Colon (tissue), 2 donors: Measurements from ENCODE around the gene FMR1.
A peak's percentile ranks its signal among the peaks of the same experiment; 100 is the strongest.

Experiments used
- FAIRE-seq: peaks from 2 replicates; lab custom pipeline; 2012; peaks lifted over from hg19 to GRCh38; lab: Jason Lieb, UNC
- donor health status: control.
- donor health status: control.

Gene FMR1

DNA sequence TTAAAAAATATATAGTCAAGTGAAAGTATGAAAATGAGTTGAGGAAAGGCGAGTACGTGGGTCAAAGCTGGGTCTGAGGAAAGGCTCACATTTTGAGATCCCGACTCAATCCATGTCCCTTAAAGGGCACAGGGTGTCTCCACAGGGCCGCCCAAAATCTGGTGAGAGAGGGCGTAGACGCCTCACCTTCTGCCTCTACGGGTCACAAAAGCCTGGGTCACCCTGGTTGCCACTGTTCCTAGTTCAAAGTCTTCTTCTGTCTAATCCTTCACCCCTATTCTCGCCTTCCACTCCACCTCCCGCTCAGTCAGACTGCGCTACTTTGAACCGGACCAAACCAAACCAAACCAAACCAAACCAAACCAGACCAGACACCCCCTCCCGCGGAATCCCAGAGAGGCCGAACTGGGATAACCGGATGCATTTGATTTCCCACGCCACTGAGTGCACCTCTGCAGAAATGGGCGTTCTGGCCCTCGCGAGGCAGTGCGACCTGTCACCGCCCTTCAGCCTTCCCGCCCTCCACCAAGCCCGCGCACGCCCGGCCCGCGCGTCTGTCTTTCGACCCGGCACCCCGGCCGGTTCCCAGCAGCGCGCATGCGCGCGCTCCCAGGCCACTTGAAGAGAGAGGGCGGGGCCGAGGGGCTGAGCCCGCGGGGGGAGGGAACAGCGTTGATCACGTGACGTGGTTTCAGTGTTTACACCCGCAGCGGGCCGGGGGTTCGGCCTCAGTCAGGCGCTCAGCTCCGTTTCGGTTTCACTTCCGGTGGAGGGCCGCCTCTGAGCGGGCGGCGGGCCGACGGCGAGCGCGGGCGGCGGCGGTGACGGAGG is at the start of gene FMR1:
Gene FMR1, plus strand, starts transcription at position 728 of the 831 bp plus-strand sequence. CDS start 261 bp downstream, outside the sequence.
- no peak for FAIRE-seq

DNA sequence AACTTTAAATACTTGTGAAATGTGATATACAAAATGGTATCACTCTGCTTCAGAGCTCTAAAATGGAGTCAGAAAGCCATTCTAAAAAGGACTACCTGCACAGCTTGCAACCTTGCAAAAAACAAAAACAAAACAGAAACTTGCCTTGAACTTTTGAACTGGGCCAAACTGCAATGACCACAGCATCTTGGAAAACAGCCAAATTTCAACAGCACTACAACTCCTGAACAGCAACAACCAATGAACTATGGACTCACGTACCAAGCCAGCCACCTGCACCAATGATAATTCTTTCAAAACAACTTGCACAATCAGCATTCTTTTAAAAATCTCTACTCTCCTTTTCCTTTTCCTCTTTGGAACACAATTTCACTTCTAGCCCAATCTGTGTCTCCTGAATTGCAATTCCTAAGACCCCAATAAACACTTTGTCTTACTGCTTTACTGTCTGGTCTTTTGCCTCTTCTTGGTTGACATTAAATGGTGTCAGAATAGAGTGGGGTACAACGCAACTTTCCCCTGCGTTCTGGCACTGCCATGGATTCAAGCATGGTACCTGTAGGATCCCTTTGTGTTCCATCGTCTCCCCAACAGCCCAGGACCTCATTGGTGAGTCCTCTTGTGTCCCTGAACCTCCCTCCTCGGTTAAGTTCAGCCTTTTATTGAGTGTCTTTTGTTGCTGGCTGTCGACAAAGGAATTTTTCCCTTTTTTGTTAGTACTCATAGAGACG is 35.7 kb upstream of the FMR1 start:
- FAIRE-seq: peak; percentile 78

DNA sequence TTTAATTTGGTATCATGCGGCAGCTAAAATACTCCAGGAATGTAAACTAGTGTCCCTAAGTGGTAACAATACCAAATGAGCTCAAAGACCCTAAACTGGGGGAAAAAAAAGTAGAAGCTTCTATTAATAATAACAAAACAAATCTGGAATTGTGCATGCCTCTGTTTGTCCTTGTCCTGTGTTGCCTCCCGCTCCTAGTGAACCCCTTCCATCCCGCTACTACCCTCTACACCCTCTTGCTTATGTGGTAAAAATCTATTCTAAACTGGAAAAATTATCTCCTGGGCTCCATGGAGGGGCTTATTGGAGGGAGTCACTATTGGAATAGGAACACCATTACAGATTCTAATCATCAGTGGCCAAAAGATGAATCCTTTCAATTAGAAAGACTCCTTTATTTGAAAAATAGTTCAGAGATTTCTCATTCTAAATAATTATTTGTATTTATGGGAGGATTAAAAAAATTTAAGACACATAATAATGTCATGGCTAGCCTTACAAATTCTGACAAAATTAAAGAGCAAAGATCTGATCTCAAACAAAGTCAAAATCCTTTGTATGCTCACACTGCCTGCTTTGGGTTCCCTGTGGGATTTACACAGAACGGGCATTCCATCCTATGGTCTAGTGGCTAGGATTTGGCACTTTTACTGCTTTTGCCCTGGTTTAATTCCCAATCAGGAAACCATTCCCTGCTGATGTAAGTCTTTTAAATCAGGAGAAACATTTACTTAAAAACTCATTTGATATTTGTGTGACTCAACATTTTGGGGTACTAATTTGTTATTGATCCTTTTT is 34.7 kb upstream of the FMR1 start:
- peak; percentile 10 for FAIRE-seq

DNA sequence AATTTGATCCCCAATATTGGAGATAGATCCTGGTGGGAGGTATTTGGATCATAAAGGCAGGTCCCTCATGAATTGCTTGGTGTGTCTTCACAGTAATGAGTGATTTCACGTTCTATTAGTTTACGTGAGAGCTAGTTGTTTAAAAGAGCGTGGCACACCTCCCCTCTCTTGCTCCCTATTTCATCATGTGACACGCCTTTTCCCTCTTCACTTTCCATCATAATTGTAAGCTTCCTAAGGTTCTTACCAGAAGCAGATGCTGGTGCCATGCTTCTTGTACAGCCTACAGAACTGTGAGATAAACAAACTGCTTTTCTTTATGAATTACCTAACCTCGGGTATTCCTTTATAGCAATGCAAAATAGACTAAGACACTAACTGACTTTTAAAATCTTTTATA is 34.0 kb upstream of the FMR1 start:
- FAIRE-seq: no peak

DNA sequence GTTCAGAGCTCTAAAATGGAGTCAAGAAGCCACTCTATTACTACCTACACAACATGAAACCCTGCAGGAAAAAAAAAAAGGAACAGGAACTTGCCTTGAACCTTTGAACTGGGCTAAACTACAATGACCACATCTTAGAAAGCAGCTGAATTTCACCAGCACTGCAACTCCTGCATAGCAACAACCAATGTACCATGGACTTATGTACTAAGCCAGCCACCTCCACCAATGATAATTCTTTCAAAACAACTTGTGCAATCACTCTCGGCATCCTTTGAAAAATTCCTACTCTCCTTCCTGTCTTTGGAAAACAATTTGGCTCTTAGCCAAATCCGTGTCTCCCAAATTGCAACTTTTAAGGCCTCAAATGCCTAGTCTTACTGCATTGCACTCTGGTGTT is 26.8 kb upstream of the FMR1 start:
- no peak for FAIRE-seq

DNA sequence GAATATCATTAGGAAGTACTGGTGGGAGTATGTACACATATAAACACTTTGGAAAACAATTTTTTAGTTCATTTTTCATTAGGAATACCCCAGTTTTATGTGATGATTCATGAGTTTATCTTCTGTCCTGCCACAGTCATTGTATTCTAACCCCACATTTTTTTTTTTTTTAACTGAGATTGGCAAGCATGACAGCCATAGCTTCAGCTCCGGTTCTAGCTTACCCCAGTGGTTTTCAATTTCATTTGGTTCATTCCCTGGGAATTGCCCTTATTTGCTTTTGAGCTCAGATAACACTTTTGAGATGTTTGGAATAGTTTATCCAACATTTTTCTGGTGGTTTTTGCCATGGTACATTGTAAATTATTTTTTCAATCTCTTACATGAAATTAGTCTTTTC is 21.0 kb upstream of the FMR1 start:
- no peak for FAIRE-seq

DNA sequence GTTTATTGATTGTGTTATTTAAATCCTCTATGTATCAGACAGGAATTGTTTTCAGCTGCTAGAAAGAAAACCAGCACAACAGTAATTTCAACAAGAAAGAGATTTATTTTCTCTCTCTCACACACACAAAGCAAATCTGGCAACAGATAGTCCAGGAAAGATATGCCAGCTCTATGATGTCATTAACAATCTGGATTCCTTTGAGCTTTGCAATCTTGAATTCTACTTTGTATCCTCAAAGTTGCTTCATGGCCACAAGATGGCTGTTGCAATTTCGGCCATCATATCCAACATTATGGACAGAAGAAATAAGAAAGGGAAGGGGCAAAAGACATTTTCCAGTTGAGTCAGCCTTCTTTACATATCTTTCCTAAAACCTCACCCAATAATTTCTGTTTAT is 19.8 kb upstream of the FMR1 start:
- FAIRE-seq: no peak

DNA sequence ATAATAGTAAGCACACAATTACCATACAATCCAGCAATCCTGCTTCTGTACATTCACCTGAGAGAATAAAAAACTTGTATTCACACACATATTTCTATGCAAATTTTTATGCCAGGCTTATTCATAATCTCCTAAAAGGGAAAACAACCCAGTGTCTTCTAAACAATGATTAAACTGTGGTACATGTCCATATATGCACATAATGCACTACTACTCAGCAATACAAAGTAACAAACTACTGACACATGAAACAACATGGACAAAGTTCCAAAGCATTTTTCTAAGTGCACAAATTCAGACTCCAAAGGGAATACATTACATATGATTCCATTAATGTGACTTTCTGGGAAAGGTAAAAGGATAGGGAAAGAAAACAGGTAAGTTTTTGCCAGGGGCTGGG is 18.0 kb upstream of the FMR1 start:
- FAIRE-seq: peak; percentile 61

DNA sequence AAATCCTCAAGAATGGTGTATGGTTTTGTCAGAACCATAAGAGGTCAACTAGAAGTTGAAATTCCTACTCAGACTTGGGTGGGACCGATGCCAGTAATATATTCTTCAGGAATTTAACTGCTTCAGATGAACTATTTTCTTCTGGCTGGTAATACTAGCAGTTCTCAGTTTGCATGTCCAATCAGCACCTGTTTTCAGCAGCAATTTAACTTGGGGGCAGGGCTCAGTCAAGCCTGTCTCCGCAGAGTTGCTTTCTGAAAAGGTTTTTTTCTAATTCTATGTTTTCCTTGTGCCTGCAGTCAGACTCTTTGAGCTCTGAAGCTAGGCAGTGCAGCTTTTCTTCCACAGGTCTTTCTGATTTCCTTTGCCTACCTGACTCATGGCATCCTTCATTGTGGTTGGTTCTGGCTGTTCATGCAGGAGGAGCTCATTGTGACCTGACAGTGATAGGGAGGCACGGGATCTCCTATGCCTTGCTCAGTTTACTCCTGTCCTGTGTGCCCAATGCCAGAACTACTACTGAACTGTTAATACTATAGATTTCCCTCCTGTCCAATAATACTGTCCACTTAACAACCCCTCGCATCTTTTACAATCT is 17.3 kb upstream of the FMR1 start:
- FAIRE-seq: no peak

DNA sequence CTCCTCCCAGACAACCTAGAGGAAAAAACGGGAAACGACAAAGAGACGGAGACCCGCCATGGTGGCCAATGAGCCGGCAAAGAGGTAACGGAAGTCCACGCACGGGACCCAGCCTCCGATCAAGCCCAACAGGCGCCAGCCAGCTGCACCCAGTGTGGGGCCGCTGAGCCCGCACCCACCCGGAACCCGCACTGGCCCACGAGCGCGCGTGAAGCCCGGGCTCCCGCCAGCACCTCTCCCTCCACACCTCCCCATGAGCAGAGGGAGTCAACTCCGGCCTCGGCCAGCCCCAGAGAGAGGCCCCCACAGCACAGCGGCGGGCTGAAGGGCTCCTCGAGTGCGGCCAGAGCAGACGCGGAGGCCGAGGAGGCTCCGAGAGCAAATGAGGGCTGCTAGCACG is 14.6 kb upstream of the FMR1 start:
- FAIRE-seq: no peak

DNA sequence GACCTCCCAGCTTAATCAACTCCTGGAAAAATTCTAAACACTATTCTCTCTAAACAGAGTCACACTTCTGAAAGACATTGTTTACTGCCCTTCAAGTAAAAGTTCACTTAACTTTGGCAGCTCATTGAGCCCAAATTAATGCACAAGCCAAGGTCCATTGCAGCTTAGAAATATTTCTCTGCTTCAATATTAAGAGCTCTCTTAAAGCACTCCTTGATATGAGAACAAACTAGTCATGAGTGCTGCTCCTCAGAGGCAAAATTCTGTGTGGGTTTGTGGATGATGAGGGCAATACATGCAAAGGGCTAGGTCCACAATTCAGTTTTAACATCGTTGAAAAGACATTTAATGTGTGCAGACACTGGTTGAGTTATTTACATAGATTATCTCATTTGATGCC is 12.8 kb upstream of the FMR1 start:
- peak; percentile 43 for FAIRE-seq

DNA sequence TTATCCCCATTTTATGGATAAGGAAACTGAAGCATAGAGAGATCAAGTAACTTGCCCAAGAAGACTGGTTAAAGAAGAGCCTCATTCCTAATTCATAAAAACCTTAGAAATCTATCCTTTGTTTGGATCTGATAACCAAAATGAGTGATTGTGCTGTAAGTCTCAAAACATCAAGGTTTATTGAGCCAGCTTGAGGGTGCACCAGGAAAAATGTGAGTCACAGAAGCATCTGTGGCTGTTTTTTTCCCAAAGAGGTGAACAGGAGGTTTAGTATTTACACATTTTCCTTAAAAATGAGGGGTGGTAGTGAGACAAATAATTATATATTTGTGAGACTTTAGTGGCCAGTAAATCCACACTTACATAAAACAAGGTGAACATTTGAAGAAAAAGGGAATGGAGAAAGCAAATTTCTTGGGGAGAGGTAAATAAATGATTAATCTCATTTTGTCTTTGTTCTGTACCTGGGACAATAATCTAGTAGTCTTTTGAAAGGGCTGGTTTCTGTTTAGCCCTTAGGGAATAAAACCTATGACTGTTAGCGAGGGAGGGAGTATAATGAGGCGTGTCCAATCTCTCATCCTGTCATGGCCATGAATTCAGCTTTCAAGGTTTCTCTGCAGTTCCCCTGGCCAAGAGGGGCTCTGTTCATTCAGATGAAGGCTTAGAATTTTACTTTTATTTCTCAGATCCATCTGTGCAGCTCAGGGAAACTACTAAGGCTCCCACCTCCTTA is 12.2 kb upstream of the FMR1 start:
- no peak for FAIRE-seq

DNA sequence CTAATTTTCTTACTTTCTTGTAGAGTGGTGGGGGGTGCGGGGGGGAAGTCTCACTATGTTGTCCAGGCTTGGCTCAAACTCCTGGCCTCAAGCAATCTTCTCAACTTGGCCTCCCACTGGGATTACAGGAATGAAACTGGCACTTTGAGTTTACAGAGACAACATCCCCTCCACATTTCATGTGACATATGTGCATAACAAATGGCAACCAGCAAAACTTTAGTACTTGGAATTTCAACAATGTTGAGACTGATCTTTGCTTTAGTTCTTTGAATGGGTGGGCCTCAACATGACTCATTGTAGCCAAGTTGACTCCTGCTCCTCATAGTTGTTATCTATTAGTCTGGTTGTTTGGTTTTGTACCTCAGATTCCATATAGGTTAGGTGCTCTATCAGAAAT is 11.4 kb upstream of the FMR1 start:
- no peak for FAIRE-seq

DNA sequence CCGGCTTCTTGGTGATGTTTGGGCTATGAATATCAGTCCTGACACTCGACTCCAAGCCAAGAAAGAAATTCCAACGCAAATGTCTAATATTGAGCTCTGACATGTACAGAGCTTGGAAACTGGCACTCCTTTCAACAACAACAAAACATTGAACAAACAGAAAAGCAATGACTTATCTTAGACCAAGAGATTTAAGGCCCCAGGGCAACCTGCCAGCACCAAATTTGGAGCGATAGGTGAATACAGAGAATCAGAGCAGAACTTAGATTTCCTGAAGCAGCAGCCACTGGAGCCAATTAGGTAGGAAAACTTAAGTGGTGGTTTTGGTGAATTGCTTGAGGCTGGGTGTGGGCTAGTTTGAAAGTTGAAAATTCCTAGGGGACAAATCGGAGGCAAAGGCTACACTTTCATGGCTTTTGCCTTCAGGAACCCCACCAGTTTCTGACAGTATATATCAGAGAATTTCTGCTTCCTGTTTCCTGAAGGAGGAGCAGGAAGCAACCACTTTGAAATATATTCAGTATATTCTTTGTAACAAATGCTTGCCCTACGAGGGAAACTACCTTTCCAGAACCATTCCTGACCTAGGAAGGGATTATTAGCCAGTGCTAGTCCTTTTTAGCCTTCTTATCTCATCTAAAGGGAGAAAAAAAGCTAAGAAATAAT is 10.1 kb upstream of the FMR1 start:
- FAIRE-seq: no peak

DNA sequence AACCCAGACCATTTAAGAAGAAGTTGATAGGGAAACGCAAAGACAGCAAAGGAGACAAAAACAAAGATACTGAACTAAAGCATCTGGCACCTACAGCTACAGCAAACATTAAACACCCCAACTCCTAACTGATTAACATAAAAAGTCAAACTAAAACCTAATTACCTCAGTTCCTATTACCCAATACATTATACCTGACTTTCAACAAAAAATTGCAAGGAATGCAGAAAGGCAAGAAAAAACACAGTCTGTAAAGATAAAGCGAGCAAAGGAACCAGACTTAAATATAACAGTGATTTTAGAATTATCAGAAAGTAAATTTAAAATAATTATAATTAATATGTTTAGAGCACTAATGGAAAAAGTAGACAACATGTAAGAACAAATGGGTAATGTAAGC is 9.4 kb upstream of the FMR1 start:
- FAIRE-seq: peak; percentile 97

DNA sequence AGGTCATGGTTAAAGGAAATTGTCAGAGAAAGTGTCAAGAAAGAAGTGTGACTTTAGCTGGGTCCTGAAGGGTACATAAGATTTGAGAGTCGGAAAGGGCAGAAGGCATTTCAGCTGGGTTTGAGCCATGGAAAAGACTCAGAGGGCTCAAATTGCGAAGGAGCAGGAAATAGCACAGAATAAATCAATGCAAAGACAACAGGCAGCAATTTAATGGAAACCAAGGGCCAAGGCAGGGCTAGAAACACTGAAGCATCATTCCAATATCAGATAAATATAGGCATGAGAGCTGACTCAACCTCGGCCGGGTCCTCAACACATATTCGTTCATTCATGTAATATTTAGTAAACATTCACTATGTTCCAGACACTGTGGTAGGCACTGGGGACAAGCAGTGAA is 3.6 kb upstream of the FMR1 start:
- no peak for FAIRE-seq

DNA sequence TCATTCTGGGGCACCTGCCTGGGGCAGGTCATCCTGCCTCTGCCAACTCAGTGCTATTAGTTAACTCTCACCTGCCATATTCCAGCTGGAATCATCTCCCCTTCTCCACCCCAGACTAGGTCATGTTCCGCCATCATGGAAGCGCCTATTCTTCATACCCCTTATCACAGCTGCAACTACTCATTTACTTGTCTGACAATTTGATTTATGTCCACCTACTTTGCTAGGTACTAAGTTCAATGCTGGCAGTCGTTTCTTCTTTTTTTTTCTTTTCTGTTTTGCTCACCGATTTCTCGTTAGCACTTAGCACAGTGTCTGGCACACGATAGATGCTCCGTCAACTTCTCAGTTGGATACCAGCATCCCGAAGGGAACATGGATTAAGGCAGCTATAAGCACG is 1.1 kb upstream of the FMR1 start:
- no peak for FAIRE-seq

DNA sequence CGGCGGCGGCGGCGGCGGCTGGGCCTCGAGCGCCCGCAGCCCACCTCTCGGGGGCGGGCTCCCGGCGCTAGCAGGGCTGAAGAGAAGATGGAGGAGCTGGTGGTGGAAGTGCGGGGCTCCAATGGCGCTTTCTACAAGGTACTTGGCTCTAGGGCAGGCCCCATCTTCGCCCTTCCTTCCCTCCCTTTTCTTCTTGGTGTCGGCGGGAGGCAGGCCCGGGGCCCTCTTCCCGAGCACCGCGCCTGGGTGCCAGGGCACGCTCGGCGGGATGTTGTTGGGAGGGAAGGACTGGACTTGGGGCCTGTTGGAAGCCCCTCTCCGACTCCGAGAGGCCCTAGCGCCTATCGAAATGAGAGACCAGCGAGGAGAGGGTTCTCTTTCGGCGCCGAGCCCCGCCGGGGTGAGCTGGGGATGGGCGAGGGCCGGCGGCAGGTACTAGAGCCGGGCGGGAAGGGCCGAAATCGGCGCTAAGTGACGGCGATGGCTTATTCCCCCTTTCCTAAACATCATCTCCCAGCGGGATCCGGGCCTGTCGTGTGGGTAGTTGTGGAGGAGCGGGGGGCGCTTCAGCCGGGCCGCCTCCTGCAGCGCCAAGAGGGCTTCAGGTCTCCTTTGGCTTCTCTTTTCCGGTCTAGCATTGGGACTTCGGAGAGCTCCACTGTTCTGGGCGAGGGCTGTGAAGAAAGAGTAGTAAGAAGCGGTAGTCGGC is 528 bp downstream of the FMR1 start:
- no peak for FAIRE-seq

DNA sequence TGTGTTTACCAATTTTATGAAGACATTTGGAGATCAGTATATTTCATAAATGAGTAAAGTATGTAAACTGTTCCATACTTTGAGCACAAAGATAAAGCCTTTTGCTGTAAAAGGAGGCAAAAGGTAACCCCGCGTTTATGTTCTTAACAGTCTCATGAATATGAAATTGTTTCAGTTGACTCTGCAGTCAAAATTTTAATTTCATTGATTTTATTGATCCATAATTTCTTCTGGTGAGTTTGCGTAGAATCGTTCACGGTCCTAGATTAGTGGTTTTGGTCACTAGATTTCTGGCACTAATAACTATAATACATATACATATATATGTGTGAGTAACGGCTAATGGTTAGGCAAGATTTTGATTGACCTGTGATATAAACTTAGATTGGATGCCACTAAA is 1.9 kb downstream of the FMR1 start:
- no peak for FAIRE-seq

DNA sequence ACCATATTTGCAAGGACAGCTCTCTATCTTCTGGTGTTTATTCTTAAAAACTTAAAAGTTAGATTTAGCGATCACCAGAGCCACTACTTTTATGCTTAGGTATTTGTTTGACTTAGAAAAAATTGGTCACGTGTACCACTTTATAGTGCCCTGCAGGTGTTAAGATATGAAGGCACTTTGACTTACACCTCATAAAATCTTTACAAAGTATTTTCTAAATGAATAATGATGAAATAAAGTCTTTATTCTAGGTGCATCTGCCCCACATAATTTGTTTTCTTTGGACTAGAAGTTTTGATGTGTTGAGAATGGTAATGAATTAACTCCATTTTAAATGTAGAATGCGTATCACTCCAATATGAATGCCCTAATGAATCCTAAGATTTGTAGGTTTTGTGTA is 2.9 kb downstream of the FMR1 start:
- peak; percentile 31 for FAIRE-seq
